G401 (cell line): ENCODE measurements around the gene RNF223. TPM values are rescaled to one million over a fixed set of nuclear protein-coding genes. Genes with fewer than 3 reads are reported as not detected.

Experiments
- DNase-seq: peaks from one replicate; pipeline ENCODE4 v3.0.0-alpha.2; 2015; ENCODE audit warnings: low spot score
- in situ Hi-C: cut with HindIII; loops from 2 replicates; pipeline ENCODE4 v1.10.0; 2016; ENCODE audit warnings: low sequenced_read_pairs, mixed read lengths
- total RNA-seq: library from RNA; depleted of rRNA; stranded (reverse); fragments of >200 nt; shearing (Covaris generic); gene quantifications from 2 replicates; pipeline ENCODE4 v1.2.3, GENCODE V29; 2014; rRNA removed

RNF223 gene
- total RNA-seq, result 3.5 and 4.3 TPM in 2 replicates

DNA sequence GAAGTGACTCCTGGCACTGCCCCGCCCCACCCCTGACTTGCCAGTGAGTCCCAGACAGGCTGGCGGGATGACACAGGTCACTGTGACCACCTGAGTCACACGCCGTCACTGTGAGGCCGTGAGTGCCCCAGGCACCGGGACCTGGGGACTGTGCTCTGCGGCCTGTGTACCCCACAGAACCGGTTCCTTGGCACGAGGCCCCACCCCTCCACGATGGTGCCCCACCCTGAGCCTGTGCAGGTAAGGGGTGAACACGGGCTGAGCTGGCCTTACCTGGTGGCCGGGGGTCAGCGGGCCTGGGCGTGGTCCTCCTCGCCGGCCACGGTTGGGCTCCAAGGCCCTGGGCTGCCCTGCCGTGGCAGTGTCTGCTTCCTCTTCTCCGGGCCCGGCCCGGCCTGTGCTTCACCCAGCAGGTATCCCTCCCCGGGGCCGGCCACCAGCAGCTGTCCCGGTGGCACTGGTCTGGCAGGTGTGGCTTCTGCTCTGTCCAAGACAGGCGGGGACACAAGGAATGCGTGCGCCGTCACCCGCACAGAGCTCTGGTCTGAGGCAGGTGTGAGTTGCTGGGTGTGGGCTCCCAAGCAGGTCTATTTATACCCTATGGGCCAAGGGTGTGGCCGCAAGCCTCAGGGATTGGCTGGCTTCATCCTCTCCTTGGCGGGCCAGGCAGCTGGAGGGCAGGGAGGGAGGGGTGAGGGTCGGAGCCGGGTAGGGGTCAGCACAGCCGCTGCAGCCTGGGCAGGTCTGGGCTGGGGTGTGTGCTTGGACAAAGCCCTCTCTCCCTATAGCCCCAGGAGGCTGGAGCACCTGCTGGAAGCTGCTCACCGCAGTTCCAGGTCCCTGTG lies at the start of gene RNF223:
TSS of gene RNF223 (minus strand) at position 564 of the 845 bp plus-strand sequence. CDS start 1,740 bp downstream, outside the sequence.
- in situ Hi-C loops, result no loop called here

DNA sequence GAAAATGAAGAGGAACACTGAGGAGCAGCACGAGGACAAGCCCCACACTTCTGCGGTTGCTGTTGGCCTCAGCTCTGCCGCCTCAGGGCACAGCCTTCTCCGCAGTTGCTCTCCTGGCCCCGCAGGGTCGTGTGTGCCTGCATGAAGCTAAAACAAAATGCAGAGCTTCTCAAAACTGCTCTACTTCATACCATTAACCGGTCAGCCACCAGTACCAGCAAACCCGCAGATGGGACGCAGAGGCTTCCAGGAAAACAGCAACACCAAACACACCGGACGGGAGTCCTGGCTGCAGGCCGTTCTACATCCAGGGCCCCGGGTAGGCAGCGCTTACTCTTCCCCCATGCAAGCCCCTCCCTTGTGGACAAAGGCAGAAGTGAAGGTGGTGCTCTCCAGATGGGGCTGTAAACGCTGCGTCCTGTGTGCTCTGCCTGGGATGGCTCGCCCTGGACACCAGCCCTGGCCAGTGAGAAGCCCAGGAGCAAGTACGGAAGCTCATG lies 48.9 kb upstream of the RNF223 start:
- DNase-seq, result peak; percentile 1
- in situ Hi-C loops, result no loop called here

More for the DNA sequence above, at the start of gene RNF223:
- no peak for DNase-seq

DNA sequence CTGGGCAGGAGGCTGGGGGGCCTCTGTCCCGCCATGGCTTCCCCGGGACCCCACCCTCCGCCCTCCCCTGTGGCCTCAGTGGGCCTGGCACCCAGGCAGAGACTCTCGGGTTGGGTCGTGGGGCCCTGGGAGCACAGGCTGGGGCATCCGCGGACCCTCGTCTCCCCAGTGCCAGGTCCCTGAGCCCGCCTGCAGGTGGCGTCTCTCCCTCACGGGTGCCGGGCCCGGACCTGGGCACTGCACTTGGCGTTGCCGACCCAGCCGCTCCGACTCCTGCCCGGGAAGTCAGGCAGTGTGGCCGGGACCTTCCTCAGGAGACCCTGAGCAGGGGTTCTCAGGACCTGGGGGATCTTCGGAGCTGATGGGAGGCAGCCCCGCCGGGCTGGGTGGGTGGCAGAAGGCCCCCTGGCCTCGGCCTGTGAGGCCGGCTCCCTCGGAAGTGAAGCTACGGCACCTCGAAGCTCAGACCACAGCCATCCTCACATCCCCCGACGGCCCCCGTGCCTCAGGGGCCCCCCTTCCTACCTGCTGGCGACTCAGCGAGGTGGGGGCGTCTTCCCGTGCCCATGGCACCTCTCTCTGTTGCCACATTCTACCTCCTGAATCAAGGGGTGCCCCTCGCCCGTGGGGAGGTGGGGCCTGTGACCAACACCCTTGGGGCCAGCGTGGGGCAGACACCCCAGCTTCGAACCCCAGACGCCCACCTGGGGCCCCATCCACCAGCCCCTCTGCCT lies 48.1 kb upstream of the RNF223 start:
- peak; percentile 58 for DNase-seq
- in situ Hi-C loops, result no loop called here

DNA sequence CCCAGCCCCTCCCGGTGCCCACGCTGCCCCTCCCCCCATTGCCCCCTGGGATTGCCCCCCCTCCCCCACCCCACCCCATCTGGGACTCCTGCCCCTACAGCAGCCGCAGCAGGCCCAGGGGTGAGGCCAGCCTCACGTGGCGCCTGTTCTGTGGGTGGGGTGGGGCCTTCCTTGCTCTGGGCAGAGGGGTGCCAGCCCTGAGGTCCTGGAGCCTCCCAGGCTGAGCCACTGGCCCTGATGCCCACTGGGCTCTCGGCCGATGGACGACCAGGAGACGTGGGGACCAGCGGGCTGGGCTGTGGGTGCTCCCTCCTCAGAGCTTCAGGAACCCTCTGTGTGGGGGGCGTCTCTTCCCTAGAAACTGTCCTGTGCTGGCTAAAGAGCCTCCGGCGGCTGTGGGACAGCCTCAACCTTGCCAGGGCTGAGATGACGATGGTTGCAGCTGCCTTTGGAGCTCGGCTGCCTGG lies 47.5 kb upstream of the RNF223 start:
- in situ Hi-C loops, result no loop called here

DNA sequence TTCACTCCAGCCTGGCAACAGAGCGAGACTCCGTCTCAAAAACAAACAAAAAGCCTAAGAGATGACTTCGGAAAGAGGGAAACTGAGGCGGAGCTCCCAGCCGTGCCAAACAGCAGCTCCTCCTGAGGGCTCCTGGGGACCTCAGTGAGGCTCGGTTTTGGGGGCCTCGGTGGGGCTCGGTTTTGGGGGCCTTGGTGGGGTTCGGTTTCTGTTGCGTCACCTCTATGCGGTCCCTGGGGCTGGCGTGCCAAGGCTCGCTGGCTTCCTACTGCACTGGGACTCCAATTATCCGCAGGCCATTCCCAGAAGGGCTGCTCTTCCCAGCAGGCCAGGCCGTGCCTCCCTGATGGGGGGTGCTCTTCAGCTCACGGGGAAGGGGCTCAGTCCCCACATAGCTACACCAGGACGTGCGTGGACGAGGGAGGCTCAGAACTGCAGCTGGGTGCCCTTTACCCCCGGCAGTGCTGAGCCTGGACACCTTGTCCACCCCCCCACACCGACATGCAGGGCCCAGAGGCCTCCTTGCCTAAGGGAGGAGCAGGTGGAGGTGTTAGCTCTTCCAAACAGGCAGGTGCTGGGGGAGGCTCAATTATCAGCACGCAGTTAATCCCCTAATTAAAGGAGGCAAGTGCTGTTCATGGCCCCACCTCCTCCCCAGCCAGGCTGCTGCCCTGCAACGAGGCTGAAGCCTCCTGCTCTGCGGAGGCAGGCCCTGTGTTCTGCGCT lies 46.9 kb upstream of the RNF223 start:
- DNase-seq, result no peak
- in situ Hi-C loops, result no loop called here

More for the DNA sequence above, 47.5 kb upstream of the RNF223 start:
- DNase-seq, result no peak

DNA sequence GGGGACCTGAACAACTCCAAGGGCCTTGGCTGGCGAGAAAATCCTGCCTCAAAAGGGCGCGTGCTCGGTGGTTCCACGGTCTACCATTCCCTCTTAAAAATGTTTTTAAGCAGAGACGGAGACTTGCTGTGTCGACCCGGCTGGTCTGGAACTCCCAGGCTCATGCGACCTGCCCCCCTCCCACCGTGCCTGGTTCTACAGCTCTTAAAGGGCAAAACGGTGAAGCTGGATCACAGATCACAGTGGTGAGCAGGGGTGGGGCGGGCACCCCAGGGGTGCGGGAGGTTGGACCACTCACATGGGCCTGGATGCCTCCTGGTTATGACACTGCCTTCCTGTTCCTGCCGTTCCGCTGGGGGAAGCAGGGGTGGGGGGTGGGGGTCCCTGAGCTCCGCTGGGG lies 46.0 kb upstream of the RNF223 start:
- in situ Hi-C loops, result no loop called here
- no peak for DNase-seq

DNA sequence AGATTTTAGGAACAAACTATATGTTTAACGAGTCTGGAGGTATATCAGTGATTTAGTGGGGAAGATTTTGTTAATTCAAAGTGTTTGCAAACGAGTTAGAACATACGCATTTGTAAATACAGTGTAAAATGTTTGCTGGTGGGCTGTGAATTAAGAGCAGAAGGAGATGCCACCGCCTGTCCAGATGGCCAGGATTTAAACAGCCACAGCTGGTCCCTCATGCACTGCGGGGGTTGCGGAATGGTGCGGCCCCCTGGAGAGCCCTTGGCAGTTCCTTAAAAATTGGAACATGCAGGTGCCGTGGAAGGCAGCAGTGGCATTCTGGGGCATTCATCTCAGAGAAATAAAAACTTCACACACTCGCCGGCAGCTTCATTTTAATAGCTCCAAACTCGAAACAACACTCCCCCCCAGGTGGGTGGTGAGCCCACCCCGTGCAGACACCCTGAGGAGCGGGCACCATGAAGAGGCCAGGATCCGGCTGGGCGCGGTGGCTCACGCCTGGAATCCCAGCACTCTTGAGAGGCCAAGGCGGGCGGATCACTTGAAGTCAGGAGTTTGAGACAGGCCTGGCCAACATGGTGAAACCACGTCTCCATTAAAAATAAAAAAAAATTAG lies 45.3 kb upstream of the RNF223 start:
- in situ Hi-C loops, result no loop called here
- no peak for DNase-seq

DNA sequence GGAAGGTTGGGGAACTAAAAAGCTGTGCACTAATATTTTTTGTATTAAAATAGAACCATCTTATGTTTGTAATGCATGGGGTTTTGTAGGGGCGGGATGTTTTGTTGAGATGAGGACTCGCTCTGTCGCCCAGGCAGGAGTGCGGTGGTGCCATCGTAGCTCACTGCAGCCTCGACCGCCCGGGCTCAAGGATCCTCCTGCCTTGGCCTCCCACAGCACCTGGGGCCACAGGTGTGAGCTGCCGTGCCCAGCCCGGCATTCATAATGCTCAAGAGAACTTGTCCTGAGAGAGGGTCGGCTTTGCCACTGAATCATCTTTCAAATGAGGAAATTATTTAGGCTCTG lies 44.7 kb upstream of the RNF223 start:
- in situ Hi-C loops, result no loop called here
- no peak for DNase-seq

DNA sequence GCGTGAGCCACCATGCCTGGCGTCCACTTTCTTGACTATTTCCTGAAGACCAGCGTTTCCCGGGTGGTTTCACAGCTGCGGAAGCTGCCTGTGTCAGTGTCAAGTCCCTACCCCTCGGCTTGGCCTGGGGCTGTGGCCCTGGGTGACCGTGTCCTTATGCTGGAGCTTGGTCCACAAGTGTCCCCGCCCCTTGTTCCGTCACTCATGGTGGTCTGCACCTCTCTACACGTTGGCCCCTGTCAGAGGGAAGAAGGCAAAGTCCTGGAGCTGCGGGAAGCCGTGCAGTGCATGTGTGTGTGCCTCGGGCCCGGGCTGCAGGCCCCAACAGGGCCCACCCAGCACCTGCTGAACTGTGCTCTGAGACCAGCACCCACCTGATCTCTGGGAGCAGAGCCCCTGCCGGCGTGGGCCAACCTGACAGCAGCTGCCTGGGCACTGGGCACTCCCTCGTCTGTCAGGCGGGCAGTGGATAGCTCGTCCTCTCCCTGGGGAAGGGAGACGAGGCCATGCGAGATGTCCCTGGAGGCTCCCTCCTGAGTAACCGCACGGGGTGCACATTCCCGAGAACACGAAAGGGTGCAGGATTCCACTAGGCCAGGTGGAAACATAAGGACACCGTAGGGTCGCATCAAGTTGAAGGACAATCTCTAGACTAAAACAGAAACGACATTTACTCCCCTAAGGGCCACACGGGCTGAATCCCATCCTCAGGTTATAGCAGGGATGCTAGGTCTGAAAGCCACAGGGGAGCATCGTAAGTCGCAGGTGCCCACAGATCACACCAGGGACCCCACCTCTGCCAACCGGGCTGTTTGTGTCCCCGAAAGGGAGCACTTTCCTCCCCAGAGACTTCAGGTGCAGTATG lies 44.1 kb upstream of the RNF223 start:
- DNase-seq, result no peak
- in situ Hi-C loops, result no loop called here

DNA sequence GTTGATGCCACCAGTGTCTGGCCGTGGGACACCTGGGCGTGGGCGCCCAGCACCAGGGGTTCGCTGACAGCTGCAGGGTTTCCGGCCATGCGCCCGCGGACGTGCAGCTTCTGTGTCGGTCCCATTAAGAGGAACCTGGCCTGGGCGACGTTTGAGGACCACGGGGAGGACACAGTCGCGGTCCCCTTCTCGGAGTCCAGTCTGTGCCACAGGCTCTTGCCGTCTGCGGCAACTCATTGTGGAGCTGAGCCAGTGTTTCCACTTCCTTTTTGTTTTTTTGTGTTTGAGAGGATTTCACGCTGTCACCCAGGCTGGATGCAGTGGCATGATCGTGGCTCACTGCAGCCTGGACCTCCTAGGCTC lies 43.3 kb upstream of the RNF223 start:
- DNase-seq, result no peak
- in situ Hi-C loops, result no loop called here

DNA sequence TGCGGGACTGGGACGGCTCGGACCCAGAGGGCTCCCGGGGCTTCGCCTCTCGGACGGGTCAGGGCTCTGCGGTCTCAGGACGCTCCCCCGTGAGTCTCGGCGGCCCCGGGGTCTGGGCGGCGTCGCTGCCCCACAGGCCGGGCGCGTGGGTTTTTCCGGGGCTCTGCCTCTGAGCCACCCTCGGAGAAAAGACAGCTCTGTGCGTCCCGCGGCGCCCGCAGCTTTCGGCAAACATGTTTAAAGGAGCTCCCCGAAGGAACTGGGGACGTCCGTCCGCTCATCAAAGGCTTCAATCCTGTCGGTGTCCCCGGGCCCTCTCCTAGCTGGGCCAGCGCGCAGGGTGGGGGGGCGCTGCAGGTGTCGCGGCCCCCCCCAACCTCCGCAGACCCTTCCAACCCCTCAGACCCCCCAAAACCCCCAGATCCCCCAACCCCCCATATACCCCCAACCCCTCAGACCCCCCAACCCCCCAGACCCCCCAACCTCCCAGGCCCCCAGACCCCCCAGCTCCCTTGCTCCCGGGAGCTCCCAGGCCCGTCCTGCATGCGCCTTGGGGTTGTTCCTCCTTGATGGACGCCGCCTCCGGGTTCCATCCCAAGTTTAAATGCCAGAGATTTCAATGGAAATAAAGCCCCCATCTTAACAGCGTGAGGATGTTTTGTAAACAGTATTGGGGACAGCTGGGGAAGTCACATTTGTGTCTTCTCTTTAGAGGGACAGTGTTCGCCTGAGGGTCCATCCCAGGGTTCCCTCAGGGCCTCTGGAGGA lies 42.8 kb upstream of the RNF223 start:
- DNase-seq, result no peak
- in situ Hi-C loops, result no loop called here

DNA sequence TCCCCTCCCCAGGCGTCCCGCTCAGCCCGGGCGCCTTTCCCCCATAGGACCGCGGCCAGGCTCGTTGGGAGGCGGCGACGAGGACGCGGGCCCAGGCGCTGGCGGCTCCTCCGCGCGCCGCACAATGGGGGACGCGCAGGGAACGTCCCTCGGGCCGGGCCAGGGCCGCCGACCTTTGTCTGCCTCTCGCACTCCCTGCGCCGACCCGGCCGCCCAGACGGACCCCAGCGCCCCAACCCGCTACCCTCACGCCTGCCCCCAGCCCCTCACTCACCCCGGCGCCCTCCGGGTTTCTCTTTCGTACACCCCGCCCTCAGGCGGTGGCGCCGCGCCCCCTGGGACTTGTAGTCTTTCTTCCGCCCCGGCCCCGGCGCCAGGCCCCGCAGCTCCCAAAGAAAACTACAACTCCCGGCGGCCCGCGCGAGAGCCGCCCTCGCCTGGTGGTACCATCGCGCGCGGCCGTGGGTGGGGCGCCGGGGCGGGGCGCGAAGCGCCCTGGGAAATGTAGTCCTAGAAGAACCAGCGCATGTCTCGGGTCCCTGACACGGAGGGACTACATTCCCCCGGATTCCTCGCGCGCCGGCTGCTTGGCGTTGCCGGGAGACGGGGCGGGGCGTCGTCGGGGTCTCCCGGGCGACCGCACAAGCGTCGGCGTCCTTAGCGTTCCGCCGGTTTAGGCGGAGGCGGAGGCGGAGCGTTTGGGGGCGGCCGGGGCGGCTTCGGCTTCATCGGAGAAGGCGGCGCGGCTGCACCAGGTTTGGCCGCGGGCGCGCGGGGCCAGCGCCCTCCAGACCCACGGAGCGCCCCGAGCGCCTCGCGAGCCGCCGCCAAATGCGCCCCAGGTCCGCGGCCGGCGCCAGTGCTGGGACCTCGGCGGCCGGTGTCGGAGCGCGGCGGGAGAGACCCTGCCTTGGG lies 41.9 kb upstream of the RNF223 start, which contains the start of gene C1orf159:
TSS of gene C1orf159 (minus strand) at position 304 of the 915 bp plus-strand sequence. CDS start 24,546 bp downstream, outside the sequence.
- peak; percentile 98 for DNase-seq
- in situ Hi-C loops, result no loop called here

DNA sequence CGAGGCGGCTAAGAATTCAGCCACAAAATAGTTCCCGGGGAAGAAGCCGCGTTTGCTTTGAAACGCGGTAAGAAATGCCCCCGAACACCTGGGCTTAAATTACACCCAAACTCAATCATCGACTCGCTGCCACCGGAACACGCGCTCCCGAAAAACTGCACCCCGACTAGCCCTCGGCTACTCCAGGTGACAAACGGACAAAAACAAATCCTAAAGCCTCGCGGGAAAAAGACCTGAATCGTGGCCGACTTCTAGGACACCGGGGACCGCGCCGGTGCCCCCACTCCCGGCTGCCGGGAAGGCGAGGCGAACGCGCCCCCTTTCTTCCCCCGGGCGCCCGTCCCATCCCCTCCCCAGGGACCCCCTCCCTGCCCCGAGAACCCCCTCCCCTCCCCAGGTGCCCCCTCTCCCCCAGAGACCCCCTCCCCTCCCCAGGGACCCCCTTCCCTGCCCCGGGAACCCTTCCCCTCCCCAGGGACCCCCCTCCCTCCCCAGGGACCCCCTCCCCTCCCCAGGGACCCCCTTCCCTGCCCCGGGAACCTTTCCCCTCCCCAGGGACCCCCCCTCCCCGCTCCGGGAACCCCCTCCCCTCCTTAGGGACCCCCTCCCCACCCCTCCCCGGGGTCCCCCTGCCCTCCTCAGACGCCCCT lies 41.2 kb upstream of the RNF223 start:
- no peak for DNase-seq
- in situ Hi-C loops, result no loop called here

DNA sequence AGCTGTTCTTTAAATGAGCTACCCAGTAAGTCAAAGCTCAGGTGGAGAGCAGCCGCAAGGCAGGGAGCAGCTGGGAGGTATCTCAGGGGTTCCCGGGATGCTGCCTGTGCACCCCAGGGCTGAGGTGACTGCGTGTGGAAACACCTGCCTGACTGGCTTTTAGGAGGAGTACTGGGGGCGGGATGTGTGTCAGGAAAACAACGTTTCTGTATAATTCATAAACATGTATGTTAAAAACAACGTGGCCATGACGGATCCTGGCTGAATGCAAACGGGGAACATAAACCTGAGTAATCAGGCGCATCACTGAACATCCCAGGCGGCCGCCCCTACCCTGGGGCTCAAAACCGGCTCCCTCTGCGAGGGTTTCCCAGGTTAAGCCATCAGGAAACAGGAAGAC lies 40.3 kb upstream of the RNF223 start:
- DNase-seq, result no peak
- in situ Hi-C loops, result no loop called here

DNA sequence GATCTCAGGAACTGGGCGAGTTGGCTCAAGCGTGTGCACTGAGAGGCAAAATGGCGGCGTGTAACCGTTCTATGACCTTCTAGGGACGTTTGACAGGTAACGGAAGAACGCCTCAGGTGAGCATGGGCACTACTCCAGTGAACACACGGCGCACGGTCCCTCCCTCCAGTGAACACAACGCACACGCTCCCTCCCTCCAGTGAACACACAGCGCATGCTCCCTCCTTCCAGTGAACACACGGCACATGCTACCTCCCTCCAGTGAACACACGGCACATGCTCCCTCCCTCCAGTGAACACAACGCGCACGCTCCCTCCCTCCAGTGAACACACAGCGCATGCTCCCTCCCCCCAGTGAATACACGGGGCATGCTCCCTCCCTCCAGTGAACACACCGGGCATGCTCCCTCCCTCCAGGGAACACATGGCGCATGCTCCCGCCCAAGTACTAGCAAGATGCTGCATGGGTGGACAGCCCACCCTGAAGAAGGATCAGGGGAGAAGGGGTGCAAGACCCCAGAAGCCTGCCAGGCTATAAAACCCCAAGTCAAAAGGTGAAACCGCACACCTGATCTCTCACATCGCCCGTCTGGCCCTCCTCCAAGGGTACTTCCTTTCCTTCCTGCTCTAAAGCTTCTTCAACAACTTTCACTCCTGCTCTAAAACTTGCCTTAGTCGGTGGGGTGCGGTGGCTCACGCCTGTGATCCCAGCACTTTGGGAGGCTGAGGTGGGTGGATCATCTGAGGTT lies 38.3 kb upstream of the RNF223 start:
- in situ Hi-C loops, result no loop called here
- no peak for DNase-seq
